Lung (tissue), 12 donors: ENCODE results near the gene ADAMTS17. TPM values are rescaled to one million over a fixed set of nuclear protein-coding genes. Genes with fewer than 3 reads are reported as not detected.

Experiments used
- ATAC-seq: fragments of 200-7000 bp; cut with Tn5 transposase; one replicate; pipeline ENCODE4 v1.9.1; 2020; ENCODE audit warnings: moderate number of reproducible peaks; ENCODE audit not compliant: insufficient read depth, low FRiP score
- DNase-seq, 3 donors: peaks; one replicate each; pipeline ENCODE4 v3.0.0-alpha.2; 2013 to 2017
- H3K27ac ChIP-seq, 2 donors: one replicate each; pipeline ENCODE4 v1.5.1; 2013; ENCODE audit warnings: mild to moderate bottlenecking in 2 of 2, moderate library complexity in 2 of 2, control low read depth in 1 of 2, inconsistent platforms in 1 of 2, low read depth in 1 of 2, low read length in 1 of 2
- H3K27me3 ChIP-seq, 3 donors: one replicate each; pipeline ENCODE4 v1.5.1; 2013; ENCODE audit warnings: low read length in 2 of 3; ENCODE audit not compliant: control insufficient read depth in 3 of 3, insufficient read depth in 3 of 3
- H3K36me3 ChIP-seq, 4 donors: one replicate each; pipeline ENCODE4 v1.5.1; 2013; ENCODE audit warnings: low read length in 4 of 4, mild to moderate bottlenecking in 1 of 4, moderate library complexity in 1 of 4; ENCODE audit not compliant: control insufficient read depth in 4 of 4, insufficient read depth in 4 of 4
- H3K4me1 ChIP-seq, 5 donors: one replicate each; pipeline ENCODE4 v1.5.1; 2013; ENCODE audit warnings: low read length in 5 of 5, mild to moderate bottlenecking in 2 of 5, moderate library complexity in 1 of 5; ENCODE audit not compliant: control insufficient read depth in 5 of 5, insufficient read depth in 5 of 5
- H3K4me3 ChIP-seq: one replicate; pipeline ENCODE4 v1.5.1; 2013; ENCODE audit warnings: mild to moderate bottlenecking, control low read depth, moderate library complexity
- H3K9ac ChIP-seq, 2 donors: one replicate each; pipeline ENCODE4 v1.5.1; 2013; ENCODE audit warnings: low read length in 2 of 2, control low read depth in 1 of 2; ENCODE audit not compliant: insufficient read depth in 1 of 2
- H3K9me3 ChIP-seq, 4 donors: one replicate each; pipeline ENCODE4 v1.5.1; 2013; ENCODE audit warnings: low read length in 3 of 4, mild to moderate bottlenecking in 1 of 4, moderate library complexity in 1 of 4; ENCODE audit not compliant: control insufficient read depth in 4 of 4, insufficient read depth in 3 of 4
- CTCF ChIP-seq: IDR thresholded peaks from 2 replicates; pipeline ENCODE4 v1.5.1; 2012; ENCODE audit warnings: mild to moderate bottlenecking; ENCODE audit errors: control extremely low read depth, extremely low read depth
- WGBS, 2 donors: extraction: QIAGEN DNeasy Blood & Tissue Kit; methylation state at CpG; one replicate each; pipeline ENCODE4 v1.1.7; 2013; 5-methylcytosine and 5-hydroxymethylcytosine counted together
- polyA plus RNA-seq, 2 donors: library from polyadenylated mRNA; stranded (reverse); fragments of 200-250 nt; gene quantifications; one replicate each; pipeline ENCODE4 v1.2.1, GENCODE V29; 2013
- total RNA-seq, 2 donors: library from RNA; depleted of rRNA in 1 of 2; stranded (reverse); fragments of >200 nt in 1 of 2; gene quantifications; one replicate each; pipeline ENCODE4 v1.2.1, GENCODE V29; 2014 to 2021
- donor health status: control.
- donor health status: control.
- donor health status: Bipolar disorder and iron deficiency.
- donor health status: healthy.
- donor health status: DM: yes; HTN: yes; CAD: no.

Gene ADAMTS17
- total and polyA plus RNA-seq, 4 donors, result 0.47 to 6.6 (median 2.2) TPM

DNA sequence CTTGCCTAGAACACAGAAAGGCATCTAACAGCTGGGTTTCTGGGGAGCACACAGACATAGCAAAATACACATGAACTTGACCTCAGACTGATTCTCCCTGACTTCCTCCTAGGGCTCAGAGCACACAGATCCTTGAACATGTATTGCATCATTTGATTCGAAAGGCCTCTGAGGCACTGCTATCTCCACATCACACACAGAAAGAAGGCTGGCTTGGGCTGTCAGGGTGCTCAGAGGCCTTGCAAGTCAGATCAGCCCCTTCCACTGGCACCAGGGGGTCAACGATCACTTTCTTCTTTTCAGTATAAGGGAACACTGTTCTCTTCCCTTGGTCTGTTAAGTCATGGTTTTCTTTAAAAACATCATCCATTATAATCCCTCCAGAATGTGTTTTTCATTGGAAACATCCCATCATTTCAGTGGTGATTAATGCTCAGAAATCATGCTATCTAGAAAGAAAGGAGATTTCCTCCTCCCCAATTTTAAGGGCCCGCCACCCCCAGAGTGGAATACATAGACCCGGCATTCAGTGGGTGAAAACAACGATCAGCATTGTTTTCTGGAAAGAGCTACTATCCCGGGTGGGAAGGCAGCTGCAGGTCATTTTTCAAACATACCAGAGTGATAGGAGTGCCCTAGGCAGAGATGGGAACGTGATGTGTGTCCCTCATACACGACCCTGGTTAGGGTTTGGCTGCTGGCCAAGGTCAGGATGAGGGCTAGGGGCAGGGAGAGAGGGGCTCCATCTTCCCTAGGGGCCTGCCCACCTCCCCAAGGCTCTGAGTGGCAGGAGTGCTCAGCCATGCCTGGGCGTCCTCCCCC lies 355.3 kb downstream of the ADAMTS17 start:
- H3K36me3 ChIP-seq, result no peaks in the 10 kb centered on the region
- peaks cover 0 to 4% (median 0%) of the 10 kb centered on the region in 4 donors for H3K9me3 ChIP-seq
- H3K4me1 ChIP-seq, result peaks cover 0 to 17% (median 9%) of the 10 kb centered on the region in 5 donors
- no peak for ATAC-seq
- no peak for TF ChIP-seq CTCF
- no peak overlapping the region for H3K9ac ChIP-seq
- DNase-seq, result no peak
- H3K27ac ChIP-seq, result no peak overlapping the region
- H3K4me3 ChIP-seq, result no peak overlapping the region
- WGBS, 2 donors, result 61 to 67% methylated on average over 9 of the region's 9 CpGs
- no peaks in the 10 kb centered on the region for H3K27me3 ChIP-seq

DNA sequence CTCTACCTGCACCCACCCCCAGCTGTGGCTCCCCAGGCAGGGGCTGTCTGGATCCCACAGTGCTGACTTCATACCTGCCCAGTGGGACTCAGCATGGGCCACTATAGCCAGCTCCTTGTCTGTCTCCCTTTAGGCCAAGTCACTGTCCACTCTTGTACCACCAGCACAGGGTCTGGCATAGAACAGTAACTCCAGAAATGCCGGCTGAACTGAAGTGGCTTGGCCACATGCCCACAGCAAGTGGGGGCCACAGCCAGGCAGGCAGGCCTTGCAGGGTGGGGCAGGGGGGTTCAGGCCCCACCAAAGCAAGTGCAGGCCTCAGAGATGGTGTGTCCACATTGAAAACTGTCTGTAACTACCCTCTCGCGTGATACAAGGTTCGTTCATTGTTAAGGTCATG lies 355.9 kb downstream of the ADAMTS17 start:
- no peak overlapping the region for H3K27ac ChIP-seq
- no peaks in the 10 kb centered on the region for H3K36me3 ChIP-seq
- peaks cover 0 to 19% (median 9%) of the 10 kb centered on the region in 5 donors for H3K4me1 ChIP-seq
- ATAC-seq (no peak), DNase-seq (no peak)
- H3K9ac ChIP-seq, result no peak overlapping the region
- no peak for TF ChIP-seq CTCF
- H3K9me3 ChIP-seq, result peaks cover 0 to 4% (median 0%) of the 10 kb centered on the region in 4 donors
- no peak overlapping the region for H3K4me3 ChIP-seq
- WGBS, 2 donors, result 88 to 95% methylated on average over 4 of the region's 4 CpGs
- H3K27me3 ChIP-seq, result no peaks in the 10 kb centered on the region

DNA sequence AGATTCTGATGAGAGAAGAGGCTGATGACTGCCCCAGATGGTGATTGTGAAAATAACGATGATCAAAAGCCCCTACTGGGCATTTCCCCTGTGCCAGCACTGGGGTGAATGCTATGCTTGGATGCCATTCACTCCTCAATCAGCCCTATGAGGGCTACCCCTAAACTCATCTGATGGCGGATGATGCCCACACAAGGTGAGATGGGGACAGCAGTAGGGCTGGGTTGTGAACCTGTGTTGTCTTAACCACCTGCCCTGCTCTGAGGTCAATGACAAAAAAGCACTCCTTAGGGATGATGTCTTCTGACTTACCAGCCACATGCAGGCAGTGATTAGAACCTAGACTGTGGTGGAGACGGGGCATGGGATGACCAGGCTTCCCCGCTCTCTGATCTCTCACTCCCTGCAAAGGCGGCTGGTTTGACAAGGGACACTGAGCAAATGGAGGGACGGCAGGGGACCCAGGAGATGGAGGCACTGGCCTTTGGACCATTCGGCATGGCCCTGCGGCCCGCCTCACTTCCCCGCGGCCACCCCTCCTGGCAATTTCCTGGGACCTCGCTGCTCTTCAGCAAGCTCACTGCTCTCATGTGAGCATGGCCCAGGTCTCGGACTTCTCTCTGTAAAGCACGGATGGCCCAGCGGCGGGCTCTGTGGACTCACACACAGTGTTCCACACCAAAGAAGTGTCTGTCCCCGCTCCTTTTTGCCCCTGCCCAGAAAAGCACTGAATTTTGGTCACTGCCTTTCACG lies 357.1 kb downstream of the ADAMTS17 start:
- ATAC-seq, result no peak
- H3K9ac ChIP-seq, result no peak overlapping the region
- H3K36me3 ChIP-seq, result no peaks in the 10 kb centered on the region
- H3K4me3 ChIP-seq, result no peak overlapping the region
- H3K27me3 ChIP-seq, result no peaks in the 10 kb centered on the region
- 93 to 97% methylated on average over 18 of the region's 18 CpGs for WGBS, 2 donors
- TF ChIP-seq CTCF, result no peak
- H3K4me1 ChIP-seq, result peaks cover 0 to 25% (median 9%) of the 10 kb centered on the region in 5 donors
- no peak for DNase-seq
- H3K27ac ChIP-seq, result no peak overlapping the region
- peaks cover 0 to 4% (median 0%) of the 10 kb centered on the region in 4 donors for H3K9me3 ChIP-seq
